IMR-90 (cell line): ENCODE data around the gene TOR2A. TPM values are rescaled to one million over a fixed set of nuclear protein-coding genes. Genes with fewer than 3 reads are reported as not detected.

Source experiments
- ATAC-seq: fragments of 200-7000 bp; cut with Tn5 transposase; 2 replicates; pipeline ENCODE4 v1.9.1; 2020; ENCODE audit warnings: low read depth, mild to moderate bottlenecking, moderate library complexity
- BruUV-seq: library from RNA; stranded (reverse); fragments of 400-500 nt; replicated peaks from 2 replicates; lab custom pipeline; 2021; lab: Mats Ljungman, UMichigan
- CTCF ChIA-PET: fragments of 300-600 bp; formaldehyde crosslinking; extraction: SDS; loops from one replicate; lab custom pipeline; 2021; ENCODE audit warnings: antibody characterized with exemption; lab: Yijun Ruan, JAX
- POLR2A ChIA-PET: fragments of 300-600 bp; sonication (Branson Sonifier 250); formaldehyde crosslinking; loops from one replicate; lab custom pipeline; 2022; ENCODE audit warnings: antibody characterized with exemption; ENCODE audit not compliant: unreplicated experiment; lab: Charles Lee
- DNase-seq: peaks from one replicate; pipeline ENCODE4 v3.0.0; 2013
- H2AFZ ChIP-seq: replicated peaks from 2 replicates; pipeline ENCODE3; 2013; ENCODE audit warnings: low read length, mild to moderate bottlenecking; ENCODE audit not compliant: poor library complexity
- H2AK5ac ChIP-seq: 2 replicates; pipeline ENCODE4 v1.6.1; 2013; ENCODE audit warnings: low read depth, low read length, inconsistent platforms
- H2AK9ac ChIP-seq: replicated peaks from 2 replicates; pipeline ENCODE3; 2013; ENCODE audit warnings: mild to moderate bottlenecking, low read depth, low read length, moderate library complexity; ENCODE audit not compliant: poor library complexity
- H2BK120ac ChIP-seq: 2 replicates; pipeline ENCODE4 v1.6.1; 2013; ENCODE audit warnings: low read depth, low read length, inconsistent platforms
- H2BK15ac ChIP-seq: 3 replicates; pipeline ENCODE4 v1.6.1; 2013; ENCODE audit warnings: low read depth, low read length, inconsistent platforms
- H2BK20ac ChIP-seq: 2 replicates; pipeline ENCODE4 v1.6.1; 2013; ENCODE audit warnings: low read depth, mild to moderate bottlenecking, inconsistent platforms, low read length, moderate library complexity
- H2BK5ac ChIP-seq: 2 replicates; pipeline ENCODE4 v1.6.1; 2013; ENCODE audit warnings: mild to moderate bottlenecking, low read depth, low read length, inconsistent platforms; ENCODE audit not compliant: poor library complexity, severe bottlenecking
- H3K14ac ChIP-seq: replicated peaks from 2 replicates; pipeline ENCODE4 v1.6.1; 2013; ENCODE audit warnings: low read depth, low read length, inconsistent platforms
- H3K18ac ChIP-seq: 2 replicates; pipeline ENCODE4 v1.6.1; 2013; ENCODE audit warnings: low read depth, low read length, control low read depth
- H3K23ac ChIP-seq: 2 replicates; pipeline ENCODE4 v1.6.1; 2013; ENCODE audit warnings: low read depth, low read length, inconsistent platforms
- H3K27ac ChIP-seq: 2 replicates; pipeline ENCODE4 v1.5.1; 2013; ENCODE audit warnings: mild to moderate bottlenecking, control low read depth, low read length; ENCODE audit not compliant: insufficient read depth
- H3K27me3 ChIP-seq: 2 replicates; pipeline ENCODE4 v1.6.1; 2013; ENCODE audit warnings: low read length; ENCODE audit not compliant: control insufficient read depth, insufficient read depth
- H3K36me3 ChIP-seq: 2 replicates; pipeline ENCODE4 v1.6.1; 2013; ENCODE audit warnings: low read length, mixed read lengths; ENCODE audit not compliant: control insufficient read depth, insufficient read depth
- H3K4ac ChIP-seq: 2 replicates; pipeline ENCODE4 v1.6.1; 2013; ENCODE audit warnings: low read depth, low read length, inconsistent platforms
- H3K4me1 ChIP-seq: 2 replicates; pipeline ENCODE4 v1.6.1; 2013; ENCODE audit warnings: low read length, mixed read lengths; ENCODE audit not compliant: control insufficient read depth, insufficient read depth
- H3K4me2 ChIP-seq: 2 replicates; pipeline ENCODE4 v1.6.1; 2013; ENCODE audit warnings: low read depth, mild to moderate bottlenecking, control low read depth, low read length, moderate library complexity
- H3K4me3 ChIP-seq: 2 replicates; pipeline ENCODE4 v1.5.1; 2013; ENCODE audit warnings: low read depth, mild to moderate bottlenecking, control low read depth, low read length, moderate library complexity; ENCODE audit not compliant: insufficient read depth
- H3K56ac ChIP-seq: 2 replicates; pipeline ENCODE4 v1.6.1; 2013; ENCODE audit warnings: low read length, inconsistent platforms; ENCODE audit not compliant: insufficient read depth; ENCODE audit errors: extremely low read depth
- H3K79me1 ChIP-seq, 2 experiments: 2 replicates each; pipeline ENCODE4 v1.6.1; 2013; ENCODE audit warnings: low read length in 2 of 2, inconsistent platforms in 1 of 2, low read depth in 1 of 2
- H3K9ac ChIP-seq: 2 replicates; pipeline ENCODE4 v1.6.1; 2013; ENCODE audit warnings: low read depth, low read length, control low read depth
- H3K9me1 ChIP-seq: 2 replicates; pipeline ENCODE4 v1.6.1; 2013; ENCODE audit warnings: low read length, inconsistent platforms; ENCODE audit not compliant: insufficient read depth
- H3K9me3 ChIP-seq: 2 replicates; pipeline ENCODE4 v1.6.1; 2013; ENCODE audit warnings: low read length; ENCODE audit not compliant: control insufficient read depth, insufficient read depth
- H4K20me1 ChIP-seq: 2 replicates; pipeline ENCODE4 v1.6.1; 2013; ENCODE audit warnings: low read length, inconsistent platforms; ENCODE audit not compliant: insufficient read depth
- H4K5ac ChIP-seq: 2 replicates; pipeline ENCODE4 v1.6.1; 2013; ENCODE audit warnings: mild to moderate bottlenecking, low read depth, low read length, control low read depth
- H4K8ac ChIP-seq, 2 experiments: 2 replicates each; pipeline ENCODE4 v1.6.1; 2013; ENCODE audit warnings: low read depth in 2 of 2, low read length in 2 of 2, control low read depth in 1 of 2, inconsistent platforms in 1 of 2
- H4K91ac ChIP-seq: 2 replicates; pipeline ENCODE4 v1.6.1; 2013; ENCODE audit warnings: low read depth, low read length, inconsistent platforms; ENCODE audit not compliant: insufficient read depth
- BHLHE40 ChIP-seq: fragments of 150-350 bp; IDR thresholded peaks from 2 replicates; pipeline ENCODE4 v1.6.1; 2016; ENCODE audit warnings: mild to moderate bottlenecking, low read depth, low read length
- CEBPB ChIP-seq: IDR thresholded peaks from 2 replicates; pipeline ENCODE4 v1.6.1; 2012; ENCODE audit warnings: low read depth, low read length, improper control_type of control experiment
- CHD1 ChIP-seq: IDR thresholded peaks from 2 replicates; pipeline ENCODE4 v1.6.1; 2012; ENCODE audit warnings: low read depth, low read length, improper control_type of control experiment
- CTCF ChIP-seq: conservative IDR thresholded peaks from 2 replicates; pipeline ENCODE4 v1.5.1; 2012; ENCODE audit warnings: mild to moderate bottlenecking, low read depth, low read length, improper control_type of control experiment
- ELK1 ChIP-seq: fragments of 150-350 bp; IDR thresholded peaks from 2 replicates; pipeline ENCODE4 v1.6.1; 2016; ENCODE audit warnings: low read depth, mild to moderate bottlenecking, low read length, moderate library complexity, borderline replicate concordance
- FOS ChIP-seq: fragments of 150-350 bp; IDR thresholded peaks from 2 replicates; pipeline ENCODE4 v1.6.1; 2016; ENCODE audit warnings: low read depth, low read length
- MAZ ChIP-seq: IDR thresholded peaks from 2 replicates; pipeline ENCODE4 v1.6.1; 2012; ENCODE audit warnings: low read depth, mild to moderate bottlenecking, low read length, improper control_type of control experiment, moderate library complexity, borderline replicate concordance
- MXI1 ChIP-seq: IDR thresholded peaks from 2 replicates; pipeline ENCODE4 v1.6.1; 2012; ENCODE audit warnings: low read depth, mild to moderate bottlenecking, low read length, moderate library complexity, borderline replicate concordance
- NFE2L2 ChIP-seq: fragments of 150-350 bp; IDR thresholded peaks from 2 replicates; pipeline ENCODE4 v1.6.1; 2016; ENCODE audit warnings: low read depth, mild to moderate bottlenecking, low read length
- POLR2A ChIP-seq: IDR thresholded peaks from 2 replicates; pipeline ENCODE4 v1.6.1; 2012; ENCODE audit warnings: mild to moderate bottlenecking, low read depth, low read length
- RAD21 ChIP-seq: IDR thresholded peaks from 2 replicates; pipeline ENCODE4 v1.6.1; 2012; ENCODE audit warnings: low read length, improper control_type of control experiment
- RCOR1 ChIP-seq: IDR thresholded peaks from 2 replicates; pipeline ENCODE4 v1.6.1; 2012; ENCODE audit warnings: mild to moderate bottlenecking, low read length, improper control_type of control experiment; ENCODE audit not compliant: insufficient replicate concordance
- RFX5 ChIP-seq: IDR thresholded peaks from 2 replicates; pipeline ENCODE4 v1.8.0; 2012; ENCODE audit warnings: low read depth, mild to moderate bottlenecking, low read length, moderate library complexity
- SMC3 ChIP-seq: fragments of 150-350 bp; IDR thresholded peaks from 2 replicates; pipeline ENCODE4 v1.6.1; 2016; ENCODE audit warnings: low read depth, mild to moderate bottlenecking, antibody characterized with exemption, low read length, moderate library complexity
- WGBS, 2 experiments: methylation state at CpG; one replicate each; pipeline versions ENCODE4 v1.1.5 to v1.1.7; 2013; ENCODE audit warnings: missing lambda C conversion rate in 2 of 2; ENCODE audit not compliant: insufficient read length in 1 of 2; ENCODE audit errors: extremely low coverage in 2 of 2; 5-methylcytosine and 5-hydroxymethylcytosine counted together
- dilution Hi-C: fragments of 300-500 bp; cut with HindIII; formaldehyde crosslinking; loops from one replicate; pipeline ENCODE4 v1.14.3; 2018; ENCODE audit warnings: low sequenced_read_pairs; ENCODE audit not compliant: unreplicated experiment
- in situ Hi-C: fragments of 300-500 bp; cut with MboI; formaldehyde crosslinking; loops from 3 replicates; pipeline ENCODE4 v1.14.3; 2019; ENCODE audit warnings: low sequenced_read_pairs, inconsistent platforms, mixed read lengths
- intact Hi-C: fragments of 100-400 bp; cut with micrococcal nuclease; formaldehyde crosslinking; loops from 2 replicates; pipeline ENCODE4 v1.10.0; 2022
- polyA plus RNA-seq, 3 experiments: library from polyadenylated mRNA; depleted of rRNA; stranded (reverse); fragments of >200 nt; gene quantifications; 2 replicates each; pipeline ENCODE4 v1.2.3, GENCODE V29; 2012; ENCODE audit warnings: low replicate concordance in 1 of 3
- total RNA-seq: library from RNA; depleted of rRNA; stranded (reverse); fragments of >200 nt; gene quantifications from 2 replicates; pipeline ENCODE4 v1.2.3, GENCODE V29; 2012

The TOR2A gene
- total and polyA plus RNA-seq, 2 of the 4 experiments (the other 2 are of a cell fraction) = 0.90 to 12.5 TPM

GRCh38 chr9:127783111-127784008 is 48.3 kb upstream of the TOR2A start (continued):
- TF ChIP-seq CHD1 = no peak
- no peak for TF ChIP-seq NFE2L2

GRCh38 chr9:127781806-127782205 is 46.7 kb upstream of the TOR2A start:
- Histone ChIP-seq H2AK9ac (no peak overlapping the region), H3K27me3 (peaks cover 3% of the 10 kb centered on the region; the same call in 1 of the 2 replicates), H3K9me1 (no peaks in the 10 kb centered on the region), H4K8ac (no peak overlapping the region), H2BK15ac (no peak overlapping the region), H4K91ac (no peak overlapping the region), H3K4me1 (no peaks in the 10 kb centered on the region), H2BK120ac (no peak overlapping the region), H2BK20ac (no peak overlapping the region), H3K36me3 (no peaks in the 10 kb centered on the region), H3K4me2 (no peak overlapping the region), H2BK5ac (no peak overlapping the region), H3K56ac (no peak overlapping the region), H3K4me3 (no peak overlapping the region), H3K14ac (no peak overlapping the region), H2AK5ac (no peak overlapping the region), H3K9ac (no peak overlapping the region), H4K20me1 (peaks cover 9% of the 10 kb centered on the region), H3K23ac (no peak overlapping the region), H3K27ac (no peak overlapping the region), H2AFZ (no peak overlapping the region), H3K4ac (no peak overlapping the region), H4K5ac (no peak overlapping the region), H3K18ac (no peak overlapping the region), H3K79me1 (0 out of 4 replicates have a peak, but pooled peaks cover 0 to 8% of the 10 kb centered on the region in 2 experiments), H3K9me3 (no peaks in the 10 kb centered on the region)
- no TSS peak for BruUV-seq
- dilution Hi-C loops = no loop called here
- no peak for TF ChIP-seq ELK1
- no peak for TF ChIP-seq RAD21
- no peak for TF ChIP-seq MAZ
- no peak for TF ChIP-seq RCOR1
- no peak for TF ChIP-seq MXI1
- TF ChIP-seq CEBPB = no peak
- no peak for TF ChIP-seq CTCF
- no peak for TF ChIP-seq NFE2L2
- no peak for TF ChIP-seq SMC3
- TF ChIP-seq RFX5 = no peak
- TF ChIP-seq CHD1 = no peak
- TF ChIP-seq FOS = no peak
- TF ChIP-seq POLR2A = no peak
- no peak for TF ChIP-seq BHLHE40
- intact Hi-C loops = no loop called here
- CTCF ChIA-PET = no interaction called here
- ATAC-seq (no peak), DNase-seq (no peak)
- WGBS, 2 experiments = 83% methylated on average over 1 of the region's 4 CpGs; no CpG with 5 or more reads in 1 of the 2 experiments
- in situ Hi-C loops = loop anchor here (5.0 kb wide), 1 partner anchor 45 kb away; the partner anchor contains the start of gene TOR2A
- POLR2A ChIA-PET = no interaction called here
